NCI-H69 (cell line): ENCODE results near the gene CLEC2B.
"Not testable (repeated sequence)": the region's sequence is repeated elsewhere in the genome, so short reads cannot be mapped to it uniquely, and the experiment has no call there.

Experiments used
- DNase-seq: peaks from one replicate; lab custom pipeline; 2025; lab: John Stamatoyannopoulos, UW

The CLEC2B gene

GRCh38 chr12:9869307-9870161 is at the start of gene CLEC2B:
Gene CLEC2B (minus strand): TSS chr12:9869354.
- no peak for DNase-seq

DNA sequence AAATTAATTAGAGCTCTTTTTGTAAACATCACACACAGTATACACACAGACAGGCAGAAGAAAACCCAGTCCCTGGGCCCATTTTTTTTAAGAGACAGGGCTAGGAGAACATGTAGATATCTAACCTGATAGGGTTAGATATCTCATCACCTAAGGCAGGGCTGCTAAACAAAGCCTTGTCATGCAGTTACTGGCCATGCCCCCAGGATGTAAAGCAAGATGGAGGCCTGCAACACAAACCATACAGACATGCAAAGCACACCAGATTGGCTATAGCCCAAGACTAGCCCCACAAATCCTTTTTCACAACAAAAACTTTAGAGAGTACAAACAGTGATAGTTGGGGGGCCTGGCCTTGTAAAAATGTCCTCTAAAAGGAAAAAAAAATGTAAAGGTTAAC is 42.6 kb upstream of the CLEC2B start:
- no peak for DNase-seq

- DNase-seq = no peak
Observed at GRCh38 chr12:9910716-9911421, 41.7 kb upstream of the CLEC2B start.

DNA sequence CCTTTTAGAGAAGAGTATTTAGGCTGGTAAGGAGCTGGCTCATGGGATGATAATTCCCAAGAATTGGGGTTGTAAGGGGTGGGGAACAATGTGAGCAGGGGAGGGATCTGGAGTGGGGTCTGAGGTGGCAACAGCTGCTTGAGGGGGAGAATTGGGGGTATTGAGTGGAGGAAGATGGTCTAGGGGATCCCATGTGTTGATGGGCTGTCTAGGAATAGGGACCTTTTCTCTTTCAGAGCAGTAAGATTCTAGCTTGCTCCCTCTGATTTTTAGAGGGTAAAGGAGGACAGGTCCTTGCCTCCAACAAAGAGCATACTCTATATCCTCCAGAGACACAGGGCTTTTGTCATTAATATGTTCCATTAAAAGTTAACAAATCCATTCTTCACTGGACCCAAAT is 40.6 kb upstream of the CLEC2B start:
- DNase-seq = no peak

GRCh38 chr12:9908350-9908749 is 39.2 kb upstream of the CLEC2B start:
- no peak for DNase-seq

DNA sequence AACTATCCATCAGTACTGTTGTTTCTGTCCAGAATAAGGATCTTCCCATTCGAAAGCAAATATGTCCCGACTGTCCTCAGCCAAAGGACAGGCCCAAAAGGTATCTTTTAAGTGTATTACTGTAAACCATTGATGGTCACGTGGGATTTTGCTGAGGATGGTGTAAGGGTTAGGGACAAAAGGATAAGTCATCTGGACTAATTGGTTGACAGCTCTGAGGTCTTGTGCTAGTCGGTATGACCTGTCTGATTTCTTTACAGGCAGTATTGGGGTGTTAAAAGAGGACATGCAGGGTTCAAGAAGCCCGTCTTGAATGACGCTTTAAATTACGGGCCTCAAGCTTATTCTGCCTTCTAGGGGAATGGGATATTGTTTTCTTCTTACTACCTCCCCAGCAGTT is 38.6 kb upstream of the CLEC2B start:
- no peak for DNase-seq

GRCh38 chr12:9906873-9907272 is 37.7 kb upstream of the CLEC2B start:
- no peak for DNase-seq

- no peak for DNase-seq
Observed at GRCh38 chr12:9902539-9903228, 33.5 kb upstream of the CLEC2B start.

GRCh38 chr12:9900930-9901329 is 31.8 kb upstream of the CLEC2B start:
- DNase-seq = no peak

DNA sequence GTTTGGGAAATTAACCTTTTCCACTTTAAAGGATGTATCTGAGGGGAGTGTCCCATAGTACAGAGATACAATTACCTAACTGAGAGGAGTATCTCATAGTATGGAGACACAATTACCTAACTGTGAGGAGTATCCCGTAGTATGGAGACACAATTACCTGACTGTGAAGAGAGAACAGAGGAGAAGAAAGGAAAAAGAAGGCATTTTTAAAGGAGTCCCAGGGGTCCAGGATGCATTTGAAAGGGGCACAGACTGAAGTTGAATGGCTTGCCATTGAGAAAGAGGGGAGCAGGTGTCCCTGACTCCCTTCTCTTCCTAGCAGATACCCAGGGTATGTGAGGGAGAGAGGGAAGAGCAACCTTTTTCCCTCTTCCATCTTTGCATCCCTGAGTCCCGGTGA is 30.1 kb upstream of the CLEC2B start:
- no peak for DNase-seq

GRCh38 chr12:9897535-9897934 is 28.4 kb upstream of the CLEC2B start:
- DNase-seq = no peak

DNA sequence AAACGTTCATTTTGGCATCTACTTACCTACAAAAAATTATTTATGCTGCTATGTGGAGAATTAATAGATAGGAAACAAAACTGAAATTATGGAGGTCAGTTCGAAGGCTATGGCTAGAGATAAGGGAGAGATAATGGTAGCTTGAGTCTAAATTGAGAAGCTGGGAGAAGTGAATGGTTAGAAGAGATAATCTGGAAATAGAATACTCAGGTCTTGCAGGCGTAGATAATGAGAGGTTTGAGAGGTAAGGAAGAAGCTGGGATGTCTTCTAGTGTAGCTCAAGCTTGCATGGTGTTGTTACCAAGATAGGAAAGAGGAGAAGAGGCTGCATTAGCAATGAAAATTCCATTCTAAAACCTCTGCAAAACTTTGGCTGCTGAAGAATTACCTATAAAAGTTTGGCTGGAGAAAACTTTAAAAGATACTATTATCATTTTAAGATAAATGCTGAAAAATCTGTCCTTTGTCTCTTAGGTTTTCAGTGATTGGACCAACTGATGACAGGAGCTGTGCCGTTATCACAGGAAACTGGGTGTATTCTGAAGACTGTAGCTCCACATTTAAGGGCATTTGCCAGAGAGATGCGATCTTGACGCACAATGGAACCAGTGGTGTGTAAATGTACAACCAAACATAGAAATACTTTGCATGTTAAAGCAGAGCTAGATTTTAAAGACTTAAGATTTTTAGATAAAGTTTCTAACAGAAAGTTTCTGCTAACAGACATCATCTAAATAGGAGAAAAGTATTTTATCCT is 26.2 kb upstream of the CLEC2B start:
- no peak for DNase-seq

DNA sequence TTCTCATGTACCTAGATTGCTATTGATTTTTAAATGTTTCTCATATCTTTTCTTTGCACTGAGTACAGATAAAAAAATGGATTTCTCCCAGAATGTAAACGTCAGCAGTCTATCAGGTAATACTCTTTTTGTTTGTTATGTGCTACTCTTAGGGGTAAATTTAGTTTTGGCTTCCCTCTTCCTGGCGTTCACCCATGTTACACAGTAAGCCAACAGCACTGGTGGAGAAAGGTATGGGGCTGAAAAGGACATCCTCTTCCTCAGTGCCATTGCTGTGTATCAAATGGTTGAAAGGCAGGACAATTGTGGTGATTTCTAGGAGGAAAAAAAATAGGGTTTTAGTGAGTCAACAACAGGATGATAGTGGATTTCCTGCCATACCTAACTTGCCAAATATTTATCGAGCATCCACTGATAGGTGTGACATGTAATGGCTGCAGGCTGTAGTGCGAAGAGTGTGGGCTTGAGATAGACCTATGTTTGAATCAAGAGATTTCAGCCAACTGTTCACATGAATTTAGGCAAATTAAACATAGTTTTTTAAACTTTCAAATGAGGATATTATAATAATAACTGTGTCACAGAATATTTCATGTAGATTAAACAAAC is 19.6 kb upstream of the CLEC2B start:
- DNase-seq = no peak

GRCh38 chr12:9883175-9883574 is 14.0 kb upstream of the CLEC2B start:
- DNase-seq = no peak

- DNase-seq = no peak
Observed at GRCh38 chr12:9881988-9882387, 12.8 kb upstream of the CLEC2B start.

- no peak for DNase-seq
Observed at GRCh38 chr12:9881246-9881645, 12.1 kb upstream of the CLEC2B start, which contains the start of gene KLRF2. Gene KLRF2 (plus strand): TSS chr12:9881489. CDS start chr12:9881596, 107 bp downstream.

GRCh38 chr12:9880532-9881078 is 11.5 kb upstream of the CLEC2B start:
- DNase-seq = no peak

GRCh38 chr12:9876120-9876519 is 7.0 kb upstream of the CLEC2B start:
- not testable (repeated sequence) for DNase-seq

DNA sequence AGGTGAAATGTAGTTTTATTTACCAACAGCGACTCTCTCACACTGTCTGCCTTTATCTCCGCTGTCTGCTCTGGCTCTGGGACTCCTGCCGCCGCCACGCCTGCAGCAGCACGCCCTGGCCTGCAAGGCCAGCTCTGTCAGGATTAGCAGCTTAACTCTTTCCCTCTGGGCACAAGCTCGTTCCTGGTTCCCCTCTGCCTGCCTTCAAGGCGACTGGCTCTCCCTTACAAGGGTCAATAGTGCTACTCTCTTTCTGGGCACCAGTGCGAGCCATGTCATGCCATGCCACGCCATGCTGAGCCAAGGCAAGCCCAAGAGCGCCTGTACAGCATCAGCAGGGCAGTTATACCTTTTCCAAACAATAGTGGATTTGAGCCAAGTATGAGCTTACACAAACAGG is 3.6 kb upstream of the CLEC2B start:
- no peak for DNase-seq

GRCh38 chr12:9872162-9872561 is 3.0 kb upstream of the CLEC2B start:
- no peak for DNase-seq

- DNase-seq = no peak
Observed at GRCh38 chr12:9870286-9870866, 1.2 kb upstream of the CLEC2B start.
